HG02885 (cell line): Measurements from ENCODE around the gene SYNDIG1L.
"Not testable (repeated sequence)": the region's sequence is repeated elsewhere in the genome, so short reads cannot be mapped to it uniquely, and the experiment has no call there.

Source experiments
- ATAC-seq: cut with Tn5 transposase; IDR thresholded peaks from one replicate; pipeline ENCODE4 v1.9.1; 2021; ENCODE audit warnings: mild to moderate bottlenecking; ENCODE audit not compliant: unreplicated experiment, poor library complexity

Gene SYNDIG1L

GRCh38 chr14:74404435-74404834 is 21.6 kb downstream of the SYNDIG1L start:
- no peak for ATAC-seq

GRCh38 chr14:74403619-74404417 is 22.2 kb downstream of the SYNDIG1L start:
- no peak for ATAC-seq

GRCh38 chr14:74402401-74403251 is 23.4 kb downstream of the SYNDIG1L start:
- ATAC-seq: no peak

GRCh38 chr14:74401504-74402241 is 24.3 kb downstream of the SYNDIG1L start:
- ATAC-seq: peak; percentile 80

- ATAC-seq: peak; percentile 10
Observed at GRCh38 chr14:74400919-74401503, 25.0 kb downstream of the SYNDIG1L start.

GRCh38 chr14:74400031-74400685 is 25.9 kb downstream of the SYNDIG1L start:
- ATAC-seq: no peak

- ATAC-seq: no peak
Observed at GRCh38 chr14:74395094-74395493, 30.9 kb downstream of the SYNDIG1L start.

GRCh38 chr14:74394549-74394948 is 31.5 kb downstream of the SYNDIG1L start:
- ATAC-seq: no peak

- ATAC-seq: no peak
Observed at GRCh38 chr14:74392616-74393570, 33.1 kb downstream of the SYNDIG1L start.

GRCh38 chr14:74391479-74391878 is 34.5 kb downstream of the SYNDIG1L start:
- no peak for ATAC-seq

GRCh38 chr14:74390505-74390904 is 35.5 kb downstream of the SYNDIG1L start:
- not testable (repeated sequence) for ATAC-seq

- no peak for ATAC-seq
Observed at GRCh38 chr14:74389980-74390379, 36.0 kb downstream of the SYNDIG1L start.

GRCh38 chr14:74382231-74382630 is 43.8 kb downstream of the SYNDIG1L start:
- ATAC-seq: no peak

GRCh38 chr14:74381571-74381970 is 44.4 kb downstream of the SYNDIG1L start:
- ATAC-seq: not testable (repeated sequence)

GRCh38 chr14:74380845-74381244 is 45.2 kb downstream of the SYNDIG1L start:
- ATAC-seq: no peak

- ATAC-seq: no peak
Observed at GRCh38 chr14:74380172-74380571, 45.8 kb downstream of the SYNDIG1L start.

GRCh38 chr14:74377976-74378690 is 47.9 kb downstream of the SYNDIG1L start:
- no peak for ATAC-seq

GRCh38 chr14:74368441-74368840 is 57.6 kb downstream of the SYNDIG1L start:
- no peak for ATAC-seq
